Neural cell (in vitro differentiated cells): Measurements from ENCODE around the gene LCN9. TPM values are rescaled to one million over a fixed set of nuclear protein-coding genes. Genes with fewer than 3 reads are reported as not detected.

Experiments
- H2AFZ ChIP-seq: fragments of 200-600, 300-800 bp; sonication (generic), shearing (Covaris generic); 2 replicates; pipeline ENCODE4 v1.6.0; 2014; ENCODE audit warnings: low read depth, mild to moderate bottlenecking, antibody characterized with exemption, low read length, moderate library complexity
- H3F3A ChIP-seq: fragments of 200-600 bp; shearing (Covaris generic); 2 replicates; pipeline ENCODE4 v1.6.1; 2016; ENCODE audit warnings: mild to moderate bottlenecking, moderate library complexity, mixed read lengths, antibody characterized with exemption, low read length; ENCODE audit not compliant: insufficient read depth, poor library complexity, severe bottlenecking
- H3K27ac ChIP-seq: fragments of 200-600, 300-800 bp; sonication (generic), shearing (Covaris generic); 2 replicates; pipeline ENCODE4 v1.5.1; 2014; ENCODE audit warnings: mild to moderate bottlenecking, low read length, moderate library complexity
- H3K27me3 ChIP-seq: fragments of 300-800, 200-600 bp; sonication (generic), shearing (Covaris generic); 2 replicates; pipeline ENCODE4 v1.6.0; 2014; ENCODE audit warnings: mild to moderate bottlenecking, low read depth, low read length, moderate library complexity; ENCODE audit not compliant: insufficient read depth
- H3K36me3 ChIP-seq: fragments of 300-800, 200-600 bp; sonication (generic), shearing (Covaris generic); 2 replicates; pipeline ENCODE4 v1.5.1; 2014; ENCODE audit warnings: mild to moderate bottlenecking, antibody characterized with exemption, low read length, moderate library complexity; ENCODE audit not compliant: insufficient read depth
- H3K4me2 ChIP-seq: fragments of 300-800, 200-600 bp; sonication (generic), shearing (Covaris generic); 2 replicates; pipeline ENCODE4 v1.6.0; 2014; ENCODE audit warnings: mild to moderate bottlenecking, low read length
- H3K4me3 ChIP-seq: fragments of 300-800, 200-600 bp; sonication (generic), shearing (Covaris generic); 2 replicates; pipeline ENCODE4 v1.5.1; 2014; ENCODE audit warnings: mild to moderate bottlenecking, low read length, moderate library complexity
- H3K79me2 ChIP-seq: fragments of 200-600 bp; shearing (Covaris generic); replicated peaks from 2 replicates; pipeline ENCODE4 v1.6.0; 2014; ENCODE audit warnings: mild to moderate bottlenecking, low read length, moderate library complexity; ENCODE audit not compliant: insufficient read depth
- H3K9ac ChIP-seq: fragments of 300-800, 200-600 bp; sonication (generic), shearing (Covaris generic); 2 replicates; pipeline ENCODE4 v1.6.1; 2016; ENCODE audit warnings: mild to moderate bottlenecking, low read length, mixed read lengths
- H3K9me2 ChIP-seq: fragments of 200-600 bp; shearing (Covaris generic); 2 replicates; pipeline ENCODE4 v1.6.1; 2016; ENCODE audit warnings: mild to moderate bottlenecking, low read length, mixed read lengths; ENCODE audit not compliant: insufficient read depth
- H3K9me3 ChIP-seq: fragments of 200-600, 300-800 bp; sonication (generic), shearing (Covaris generic); 2 replicates; pipeline ENCODE4 v1.6.1; 2016; ENCODE audit warnings: mild to moderate bottlenecking, mixed run types, low read length, moderate library complexity, mixed read lengths
- H4K20me1 ChIP-seq: fragments of 200-600 bp; shearing (Covaris generic); 2 replicates; pipeline ENCODE4 v1.6.1; 2016; ENCODE audit warnings: mild to moderate bottlenecking, mixed run types; ENCODE audit not compliant: insufficient read depth
- CTCF ChIP-seq: fragments of 450-650 bp; IDR thresholded peaks from 2 replicates; pipeline ENCODE4 v1.5.1; 2014; ENCODE audit warnings: antibody characterized with exemption, mild to moderate bottlenecking, moderate library complexity; ENCODE audit not compliant: poor library complexity, severe bottlenecking
- EP300 ChIP-seq: fragments of 450-650 bp; conservative IDR thresholded peaks from 2 replicates; pipeline ENCODE4 v1.6.1; 2014; ENCODE audit warnings: antibody characterized with exemption, mild to moderate bottlenecking, moderate library complexity; ENCODE audit not compliant: poor library complexity, severe bottlenecking
- EZH2 ChIP-seq: fragments of 200-600, 300-800 bp; shearing (Covaris generic), sonication (generic); IDR thresholded peaks from 2 replicates; pipeline ENCODE4 v1.6.1; 2014; ENCODE audit warnings: antibody characterized with exemption, low read length, borderline replicate concordance, mild to moderate bottlenecking; ENCODE audit not compliant: insufficient read depth, poor library complexity, severe bottlenecking
- MXI1 ChIP-seq: fragments of 450-650 bp; conservative IDR thresholded peaks from 2 replicates; pipeline ENCODE4 v1.6.1; 2014; ENCODE audit warnings: antibody characterized with exemption, mild to moderate bottlenecking; ENCODE audit not compliant: poor library complexity, severe bottlenecking
- POLR2AphosphoS5 ChIP-seq: IDR thresholded peaks from 2 replicates; pipeline ENCODE4 v1.6.1; 2012
- RAD21 ChIP-seq: fragments of 450-650 bp; conservative IDR thresholded peaks from 2 replicates; pipeline ENCODE4 v1.6.1; 2014; ENCODE audit warnings: antibody characterized with exemption, mild to moderate bottlenecking, moderate library complexity
- REST ChIP-seq: IDR thresholded peaks from 2 replicates; pipeline ENCODE4 v1.6.1; 2012; ENCODE audit warnings: borderline replicate concordance
- SMC3 ChIP-seq: fragments of 450-650 bp; conservative IDR thresholded peaks from 2 replicates; pipeline ENCODE4 v1.6.1; 2014; ENCODE audit warnings: antibody characterized with exemption, mild to moderate bottlenecking, moderate library complexity; ENCODE audit not compliant: poor library complexity
- TAF1 ChIP-seq: IDR thresholded peaks from 2 replicates; pipeline ENCODE4 v1.6.1; 2012; ENCODE audit warnings: low read depth
- polyA plus RNA-seq: library from polyadenylated mRNA; depleted of rRNA; stranded (reverse); fragments of >200 nt; gene quantifications from 2 replicates; pipeline ENCODE4 v1.2.3, GENCODE V29; 2014

LCN9 gene
- polyA plus RNA-seq, 1 donor from 2014 or later = 2.5 TPM

- H4K20me1 ChIP-seq = no peaks in the 10 kb centered on the region
- no peaks in the 10 kb centered on the region for H3K27me3 ChIP-seq
- no peaks in the 10 kb centered on the region for H3K79me2 ChIP-seq
- no peak overlapping the region for H3K4me2 ChIP-seq
- H3F3A ChIP-seq = no peaks in the 10 kb centered on the region
- H3K4me3 ChIP-seq = no peak overlapping the region
- no peak for TF ChIP-seq MXI1
- TF ChIP-seq CTCF = no peak
- TF ChIP-seq RAD21 = no peak
- no peak for TF ChIP-seq REST
- no peak for TF ChIP-seq EP300
- TF ChIP-seq EZH2 = no peak
- TF ChIP-seq POLR2AphosphoS5 = no peak
- TF ChIP-seq SMC3 = no peak
- TF ChIP-seq TAF1 = no peak
- H2AFZ ChIP-seq = no peak overlapping the region
- H3K9me2 ChIP-seq = no peaks in the 10 kb centered on the region
- no peaks in the 10 kb centered on the region for H3K9me3 ChIP-seq
- H3K36me3 ChIP-seq = no peaks in the 10 kb centered on the region
- H3K9ac ChIP-seq = no peak overlapping the region
- no peak overlapping the region for H3K27ac ChIP-seq
Measured at GRCh38 chr9:135617991-135618411, 45.1 kb upstream of the LCN9 start.

- H4K20me1 ChIP-seq = no peaks in the 10 kb centered on the region
- no peak for TF ChIP-seq SMC3
- TF ChIP-seq RAD21 = no peak
- no peak for TF ChIP-seq REST
- TF ChIP-seq EZH2 = no peak
- TF ChIP-seq TAF1 = no peak
- TF ChIP-seq POLR2AphosphoS5 = no peak
- no peak for TF ChIP-seq EP300
- no peak for TF ChIP-seq CTCF
- no peak for TF ChIP-seq MXI1
Measured at GRCh38 chr9:135618866-135619598, 44.1 kb upstream of the LCN9 start.

More at GRCh38 chr9:135618866-135619598, 44.1 kb upstream of the LCN9 start:
- Histone ChIP-seq H3K4me2 (no peak overlapping the region), H3F3A (no peaks in the 10 kb centered on the region), H3K4me3 (no peak overlapping the region), H3K9me2 (no peaks in the 10 kb centered on the region), H3K9ac (no peak overlapping the region), H3K79me2 (no peaks in the 10 kb centered on the region), H3K27me3 (no peaks in the 10 kb centered on the region), H3K36me3 (no peaks in the 10 kb centered on the region), H3K27ac (no peak overlapping the region), H2AFZ (no peak overlapping the region), H3K9me3 (no peaks in the 10 kb centered on the region)
